Measurements from ENCODE around the gene APP.

GRCh38 chr21:26144031-26144430 is 26.5 kb downstream of the APP start:
- no peak for TF ChIP-seq CTCF (IDR thresholded peaks at IDR 0.05)
- no peak for TF ChIP-seq EP300 (IDR thresholded peaks at IDR 0.05)
- no peak for TF ChIP-seq POLR2AphosphoS5 (IDR thresholded peaks at IDR 0.05)
